Adrenal gland (tissue), 12 donors: Measurements from ENCODE around the gene PKIB. TPM values are rescaled to one million over a fixed set of nuclear protein-coding genes. Genes with fewer than 3 reads are reported as not detected.

Source experiments
- DNase-seq, 7 donors: peaks; one replicate each; pipeline ENCODE4 v3.0.0-alpha.2; 2019 to 2020
- H3K27ac ChIP-seq, 5 donors: fragments of 200-600 bp; sonication (generic) in 4 of 5; 1 replicate in 3 of 5; 2 replicates in 2 of 5; pipeline versions ENCODE4 v1.5.1 to v1.8.0; 2016 to 2020; ENCODE audit warnings: mild to moderate bottlenecking in 1 of 5
- H3K27me3 ChIP-seq: fragments of 200-600 bp; 2 replicates; pipeline ENCODE4 v1.8.0; 2021
- H3K36me3 ChIP-seq, 2 donors: fragments of 200-600 bp; replicated peaks in 1 of 2; 1 replicate in 1 of 2; 2 replicates in 1 of 2; pipeline versions ENCODE4 v1.5.1 to v1.8.0; 2018 to 2022
- H3K4me1 ChIP-seq, 2 donors: fragments of 200-600 bp; replicated peaks in 1 of 2; 1 replicate in 1 of 2; 2 replicates in 1 of 2; pipeline versions ENCODE4 v1.5.1 to v1.8.0; 2018 to 2021
- H3K4me3 ChIP-seq, 4 donors: fragments of 200-600 bp; sonication (generic) in 3 of 4; one replicate each; pipeline ENCODE4 v1.5.1; 2016 to 2018
- H3K9me3 ChIP-seq, 3 donors: fragments of 200-600 bp; sonication (generic) in 1 of 3; replicated peaks in 1 of 3; 1 replicate in 2 of 3; 2 replicates in 1 of 3; pipeline versions ENCODE4 v1.5.1 to v1.8.0; 2016 to 2021
- POLR2A ChIP-seq, 2 donors: fragments of 450-650 bp; IDR thresholded peaks; one replicate each; pipeline ENCODE4 v1.6.1; 2017; ENCODE audit warnings: antibody characterized with exemption in 2 of 2, mild to moderate bottlenecking in 2 of 2, moderate library complexity in 1 of 2
- WGBS, 4 donors: extraction: QIAGEN DNeasy Blood & Tissue Kit in 2 of 4; methylation state at CpG; one replicate each; pipeline versions ENCODE4 v1.1.5 to v1.1.7; 2013 to 2017; 5-methylcytosine and 5-hydroxymethylcytosine counted together
- intact Hi-C, 2 donors: fragments of 100-400 bp; cut with DNase I; formaldehyde crosslinking; loops; one replicate each; pipeline versions ENCODE4 v1.14.1 to v1.15.0; 2022 to 2023
- polyA plus RNA-seq, 3 donors: library from polyadenylated mRNA; stranded (reverse); fragments of 200-250 nt in 2 of 3; fragments of 350-450 nt in 1 of 3; fragmentation: Illumina TruSeq in 1 of 3; extraction: RNeasy Lipid Tissue Mini Kit (QIAGEN cat#74804) in 1 of 3; gene quantifications; one replicate each; pipeline ENCODE4 v1.2.3, GENCODE V29; 2013 to 2014
- total RNA-seq, 9 donors: library from RNA; depleted of rRNA in 4 of 9; stranded (reverse); fragments of >200 nt in 4 of 9; fragments of 120-200 nt in 1 of 9; fragmentation: NEBNext Ultra II Directional in 1 of 9; extraction: Animal tissue kit (Norgen Biotek cat#: 25700) in 1 of 9; gene quantifications; one replicate each; pipeline versions ENCODE4 v1.1.0 to v1.2.4, GENCODE V29; 2013 to 2023
- TF ChIP-seq, protein P1 (sequence below), 6 experiments: fragments of 450-650 bp in 4 of 6; fragments of 200-600 bp in 2 of 6; sonication (generic) in 1 of 6; IDR thresholded peaks; 1 replicate in 5 of 6; 2 replicates in 1 of 6; pipeline versions ENCODE4 v1.5.1 to v1.8.0; 2016 to 2021; ENCODE audit warnings: antibody characterized with exemption in 6 of 6, mild to moderate bottlenecking in 2 of 6, moderate library complexity in 1 of 6
- donor health status: healthy with polysubstance abuse.
- donor health status: Bipolar disorder and iron deficiency.
- donor health status: DM: yes; HTN: yes; CAD: no.
- donor health status: DM: no; HTN: no; CAD: no.
- donor health status: DM: no; HTN: no; CAD: no.
- donor health status: DM: yes; HTN: yes; CAD: no.

Gene PKIB
- total and polyA plus RNA-seq, 12 donors, result 0.48 to 6.2 (median 2.5) TPM

DNA sequence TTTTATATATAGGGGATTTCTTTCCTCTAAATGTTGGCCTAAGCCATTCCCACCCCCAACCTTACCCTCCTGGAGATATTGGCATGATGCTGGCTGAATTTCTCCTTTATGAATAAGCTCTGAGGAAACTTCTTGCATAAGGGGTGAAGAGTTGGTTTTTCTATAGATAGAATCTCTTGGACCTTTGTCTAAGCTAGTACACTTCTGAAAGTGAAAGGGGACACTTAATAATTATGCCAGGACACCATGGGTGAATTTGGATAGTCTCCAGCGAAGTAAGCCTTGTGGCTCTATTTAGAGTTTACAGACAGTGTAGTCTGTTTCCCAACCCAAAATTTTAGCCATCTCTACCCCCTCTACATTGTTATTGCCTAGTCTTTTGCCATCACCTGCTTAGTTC, 142.3 kb downstream of the PKIB start:
- Histone ChIP-seq H3K4me3 (no peak overlapping the region), H3K36me3 (no peaks in the 10 kb centered on the region), H3K27me3 (no peaks in the 10 kb centered on the region), H3K4me1 (no peaks in the 10 kb centered on the region), H3K9me3 (no peaks in the 10 kb centered on the region), H3K27ac (no peak overlapping the region)
- TF ChIP-seq POLR2A (IDR thresholded peaks at IDR 0.05), result no peak
- TF ChIP-seq, protein P1, sequence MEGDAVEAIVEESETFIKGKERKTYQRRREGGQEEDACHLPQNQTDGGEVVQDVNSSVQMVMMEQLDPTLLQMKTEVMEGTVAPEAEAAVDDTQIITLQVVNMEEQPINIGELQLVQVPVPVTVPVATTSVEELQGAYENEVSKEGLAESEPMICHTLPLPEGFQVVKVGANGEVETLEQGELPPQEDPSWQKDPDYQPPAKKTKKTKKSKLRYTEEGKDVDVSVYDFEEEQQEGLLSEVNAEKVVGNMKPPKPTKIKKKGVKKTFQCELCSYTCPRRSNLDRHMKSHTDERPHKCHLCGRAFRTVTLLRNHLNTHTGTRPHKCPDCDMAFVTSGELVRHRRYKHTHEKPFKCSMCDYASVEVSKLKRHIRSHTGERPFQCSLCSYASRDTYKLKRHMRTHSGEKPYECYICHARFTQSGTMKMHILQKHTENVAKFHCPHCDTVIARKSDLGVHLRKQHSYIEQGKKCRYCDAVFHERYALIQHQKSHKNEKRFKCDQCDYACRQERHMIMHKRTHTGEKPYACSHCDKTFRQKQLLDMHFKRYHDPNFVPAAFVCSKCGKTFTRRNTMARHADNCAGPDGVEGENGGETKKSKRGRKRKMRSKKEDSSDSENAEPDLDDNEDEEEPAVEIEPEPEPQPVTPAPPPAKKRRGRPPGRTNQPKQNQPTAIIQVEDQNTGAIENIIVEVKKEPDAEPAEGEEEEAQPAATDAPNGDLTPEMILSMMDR (IDR thresholded peaks at IDR 0.05), result no peak
- DNase-seq, result no peak
- 48 to 100% (median 94%) methylated on average over 1 of the region's 1 CpG for WGBS, 4 donors
- intact Hi-C loops, result loop anchor here in 1 of 2 donors (5.0 kb wide), 1 partner anchor 75 kb away; no protein-coding TSS in a partner anchor

DNA sequence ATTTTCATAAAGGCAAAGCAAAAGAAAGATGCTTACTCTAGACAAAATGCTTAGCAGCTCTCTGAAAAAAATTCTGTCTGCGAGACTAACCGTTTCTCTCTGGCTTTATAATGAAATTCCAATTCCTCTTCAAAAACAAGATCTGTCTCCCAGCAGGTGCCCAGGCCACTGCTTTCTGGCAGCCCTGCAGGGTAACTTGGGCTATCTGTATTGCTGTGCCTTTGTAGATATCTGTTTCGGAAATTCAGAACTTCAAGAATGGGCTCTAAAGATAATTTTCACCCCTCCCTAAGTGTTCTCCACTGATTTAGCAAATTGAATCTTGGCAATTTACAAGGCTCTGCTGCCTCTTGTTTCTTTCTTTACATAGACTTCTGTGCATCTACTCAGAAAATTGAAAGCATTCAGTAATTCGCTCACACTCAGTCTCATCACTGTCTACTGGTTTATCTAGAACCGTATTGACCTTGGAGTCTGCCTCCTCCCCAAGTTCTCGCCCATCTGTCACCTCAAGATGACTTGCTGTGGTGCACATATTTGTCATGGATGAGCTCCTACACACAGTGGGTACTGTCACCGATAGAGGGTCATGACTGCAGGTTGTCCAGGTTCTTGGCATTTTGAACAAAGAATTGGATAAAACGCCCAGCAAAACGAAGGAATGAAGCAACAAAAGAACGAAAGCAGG, 142.9 kb downstream of the PKIB start:
- no peak for DNase-seq
- Histone ChIP-seq H3K36me3 (no peaks in the 10 kb centered on the region), H3K9me3 (no peaks in the 10 kb centered on the region), H3K27me3 (no peaks in the 10 kb centered on the region), H3K4me1 (no peaks in the 10 kb centered on the region), H3K27ac (peak overlapping the region in 2 of 5 donors; percentile 28 to 57), H3K4me3 (peak overlapping the region in 1 of 4 donors; percentile 25)
- 73 to 82% (median 78%) methylated on average over 10 of the region's 10 CpGs for WGBS, 4 donors
- intact Hi-C loops, result loop anchor here in 1 of 2 donors (5.0 kb wide), 1 partner anchor 74 kb away; no protein-coding TSS in a partner anchor
- no peak for TF ChIP-seq POLR2A (IDR thresholded peaks at IDR 0.05)
- TF ChIP-seq, protein P1 (IDR thresholded peaks at IDR 0.05), result no peak

DNA sequence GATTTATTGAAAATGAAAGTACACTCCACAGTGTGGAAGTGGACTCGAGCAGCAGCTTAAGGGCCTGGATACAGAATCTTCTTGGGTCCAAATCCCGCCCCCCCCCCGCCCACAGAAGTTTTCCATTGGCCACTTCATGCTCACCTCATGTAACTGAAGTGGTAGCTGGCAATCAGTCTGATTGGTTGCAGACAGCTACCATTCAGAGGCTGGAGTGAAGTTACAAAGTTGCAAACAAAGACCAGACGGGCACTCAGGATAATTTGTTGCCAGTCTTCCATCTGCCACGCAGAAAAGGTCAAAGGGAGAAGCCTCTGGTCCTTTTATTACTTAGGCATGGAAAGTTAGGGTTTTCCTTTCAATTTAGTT, 143.5 kb downstream of the PKIB start:
- 33 to 48% (median 35%) methylated on average over 4 to 5 of the region's 5 CpGs for whole genome bisulfite sequencing, 4 donors
- peak overlapping the region in 1 of 4 donors; percentile 25 for H3K4me3 ChIP-seq

DNA sequence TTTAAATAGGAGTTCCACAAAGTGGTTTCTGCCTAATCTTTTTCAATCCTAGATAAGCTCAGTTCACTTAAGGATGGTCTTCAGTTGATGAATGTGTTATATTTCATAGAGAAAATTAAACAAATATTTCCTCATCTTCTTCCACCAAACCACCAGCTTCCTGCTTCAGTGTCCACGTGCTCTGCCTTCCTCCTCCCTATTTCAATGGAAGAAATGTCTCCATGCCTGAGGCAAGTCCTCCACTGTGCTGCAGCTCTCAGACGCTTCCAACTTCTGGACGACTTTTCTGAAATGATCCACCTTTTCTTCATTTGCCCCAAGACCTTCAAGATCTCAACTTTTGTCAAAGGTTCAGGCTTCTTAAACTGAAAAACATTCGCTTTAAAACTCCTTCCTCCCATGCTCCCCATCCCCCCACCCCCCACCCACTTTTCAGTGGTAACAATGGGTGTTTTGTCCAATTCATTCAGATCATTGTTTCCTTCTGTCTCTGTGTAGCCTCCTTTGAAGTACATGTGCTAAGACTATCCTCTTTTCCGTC, 144.1 kb downstream of the PKIB start:
- Histone ChIP-seq H3K36me3 (no peaks in the 10 kb centered on the region), H3K4me1 (no peaks in the 10 kb centered on the region), H3K4me3 (peak overlapping the region in 1 of 4 donors; percentile 25), H3K27ac (no peak overlapping the region), H3K27me3 (no peaks in the 10 kb centered on the region), H3K9me3 (no peaks in the 10 kb centered on the region)
- no peak for TF ChIP-seq POLR2A (IDR thresholded peaks at IDR 0.05)
- TF ChIP-seq, protein P1 (IDR thresholded peaks at IDR 0.05), result no peak
- WGBS, 4 donors, result 69 to 76% (median 74%) methylated on average over 5 of the region's 5 CpGs
- intact Hi-C loops, result loop anchor here in 1 of 2 donors (5.0 kb wide), 1 partner anchor 73 kb away; no protein-coding TSS in a partner anchor
- no peak for DNase-seq

More for the DNA sequence above, 143.5 kb downstream of the PKIB start:
- DNase-seq, result peak in 3 of 7 donors; percentile 26 to 35 (median 29)
- H3K9me3 ChIP-seq, result no peaks in the 10 kb centered on the region
- TF ChIP-seq, protein P1 (IDR thresholded peaks at IDR 0.05), result no peak
- TF ChIP-seq POLR2A (IDR thresholded peaks at IDR 0.05), result peak in 1 of 2 donors; percentile 25
- H3K27me3 ChIP-seq, result no peaks in the 10 kb centered on the region
- intact Hi-C loops, result loop anchor here in 1 of 2 donors (5.0 kb wide), 1 partner anchor 74 kb away; no protein-coding TSS in a partner anchor
- H3K36me3 ChIP-seq, result no peaks in the 10 kb centered on the region
- peak overlapping the region in 2 of 5 donors; percentile 28 to 57 for H3K27ac ChIP-seq
- H3K4me1 ChIP-seq, result no peaks in the 10 kb centered on the region
